PC-3 (cell line): ENCODE results near the gene DGKG.

ENCODE experiments used
- CTCF ChIP-seq: fragments of 300-600 bp; sonication (generic); conservative IDR thresholded peaks from 2 replicates; pipeline ENCODE4 v1.5.1; 2017; ENCODE audit warnings: antibody characterized with exemption, low read depth, mild to moderate bottlenecking, low read length
- EZH2 ChIP-seq: fragments of 300-600 bp; sonication (generic); IDR thresholded peaks from one replicate; pipeline ENCODE4 v1.6.1; 2017; ENCODE audit warnings: antibody characterized with exemption, mild to moderate bottlenecking, low read length; ENCODE audit not compliant: unreplicated experiment

GRCh38 chr3:186374376-186374775 is 12.3 kb upstream of the DGKG start:
- TF ChIP-seq CTCF (no peak), EZH2 (no peak)
